ENCODE data around the gene ZC3H7B.

ZC3H7B gene

GRCh38 chr22:41356430-41357028 lies 55.2 kb downstream of the ZC3H7B start:
- DNase-seq, result no peak

GRCh38 chr22:41357191-41357590 lies 55.9 kb downstream of the ZC3H7B start:
- no peak for DNase-seq

- no peak for DNase-seq
Observed at GRCh38 chr22:41358927-41359326, 57.6 kb downstream of the ZC3H7B start.

GRCh38 chr22:41359376-41359775 lies 58.1 kb downstream of the ZC3H7B start:
- no peak for DNase-seq

GRCh38 chr22:41360126-41360525 lies 58.8 kb downstream of the ZC3H7B start:
- DNase-seq, result no peak

- DNase-seq, result no peak
Observed at GRCh38 chr22:41361716-41362310, 60.5 kb downstream of the ZC3H7B start.

GRCh38 chr22:41362615-41363014 lies 61.3 kb downstream of the ZC3H7B start:
- DNase-seq, result no peak

GRCh38 chr22:41364233-41364632 lies 62.9 kb downstream of the ZC3H7B start:
- DNase-seq, result no peak

- DNase-seq, result no peak
Observed at GRCh38 chr22:41364955-41365354, 63.6 kb downstream of the ZC3H7B start.

- no peak for DNase-seq
Observed at GRCh38 chr22:41365425-41365824, 64.1 kb downstream of the ZC3H7B start.

- DNase-seq, result no peak
Observed at GRCh38 chr22:41366323-41367029, 65.2 kb downstream of the ZC3H7B start.

GRCh38 chr22:41367039-41367679 lies 65.8 kb downstream of the ZC3H7B start:
- DNase-seq, result peak in 4 of 6 experiments; percentile 5 to 29 (median 13)

- DNase-seq, result no peak
Observed at GRCh38 chr22:41367680-41368542, 66.6 kb downstream of the ZC3H7B start.

- no peak for DNase-seq
Observed at GRCh38 chr22:41368543-41369423, 67.5 kb downstream of the ZC3H7B start.

GRCh38 chr22:41369424-41369745 lies 68.1 kb downstream of the ZC3H7B start:
- no peak for DNase-seq

- DNase-seq, result no peak
Observed at GRCh38 chr22:41369837-41370236, 68.5 kb downstream of the ZC3H7B start.

- DNase-seq, result no peak
Observed at GRCh38 chr22:41377846-41378245, 76.5 kb downstream of the ZC3H7B start.

GRCh38 chr22:41380993-41381328 lies 79.6 kb downstream of the ZC3H7B start:
- no peak for DNase-seq

GRCh38 chr22:41381329-41382097 lies 80.2 kb downstream of the ZC3H7B start, which contains the start of gene TEF:
Gene TEF (plus strand): TSS chr22:41381942. CDS start chr22:41382045, 103 bp downstream.
- DNase-seq, result peak; percentile 98 to 100 (median 99)

GRCh38 chr22:41382098-41382578 lies 80.8 kb downstream of the ZC3H7B start:
- DNase-seq, result peak; percentile 57 to 89 (median 75)

GRCh38 chr22:41382610-41383009 lies 81.3 kb downstream of the ZC3H7B start:
- no peak for DNase-seq

All from stimulated activated naive CD4-positive, alpha-beta T cell (primary cell).